ENCODE results near the gene IL19. TPM values are rescaled to one million over a fixed set of nuclear protein-coding genes. Genes with fewer than 3 reads are reported as not detected.

The IL19 gene
- total RNA-seq, 1 experiment from 2014 or later: not detected

DNA sequence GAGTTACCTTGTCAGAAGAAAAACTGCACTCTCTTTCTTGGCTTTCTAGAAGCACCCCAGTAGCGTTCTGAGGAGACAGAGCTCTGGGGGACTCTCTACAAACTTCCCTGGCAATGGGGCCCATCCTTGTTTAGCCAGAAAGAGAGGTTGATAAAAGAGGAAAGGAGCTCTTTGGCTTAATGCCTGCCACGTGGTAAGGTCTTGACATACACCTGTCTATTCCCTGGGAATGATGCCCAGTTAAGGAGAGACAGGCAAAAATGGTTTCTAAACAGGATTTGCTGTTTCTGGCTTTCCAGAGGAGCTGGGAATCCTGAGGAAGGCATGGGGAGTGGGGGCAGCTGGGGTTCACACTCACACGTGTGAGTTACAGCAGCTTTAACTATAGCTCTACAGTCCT, 64.6 kb downstream of the IL19 start:
- no peaks in the 10 kb centered on the region for H3K4me1 ChIP-seq (ENCODE audit: insufficient read depth, low read length)
- no peak overlapping the region for H2AFZ ChIP-seq (ENCODE audit: low read length)
- H3K23me2 ChIP-seq (ENCODE audit: insufficient read length, low read depth, low read length, poor library complexity, severe bottlenecking): no peaks in the 10 kb centered on the region
- no peak for DNase-seq
- H2BK20ac ChIP-seq (ENCODE audit: low read depth, low read length, poor library complexity, severe bottlenecking): no peak overlapping the region
- no peak overlapping the region for H2BK5ac ChIP-seq (ENCODE audit: insufficient read length, low read length)
- H3K27me3 ChIP-seq (ENCODE audit: insufficient read depth, low read length): no peaks in the 10 kb centered on the region
- peaks cover 4% of the 10 kb centered on the region for H3K27me3 Mint-ChIP-seq (ENCODE audit: low read depth)
- no peak overlapping the region; a peak in 1 of 7 replicates for H3K27ac Mint-ChIP-seq
- WGBS (ENCODE audit: extremely low coverage, insufficient read length, low lambda C conversion rate): no CpG with 5 or more reads among the region's 3 CpGs
- TF ChIP-seq, protein P1, sequence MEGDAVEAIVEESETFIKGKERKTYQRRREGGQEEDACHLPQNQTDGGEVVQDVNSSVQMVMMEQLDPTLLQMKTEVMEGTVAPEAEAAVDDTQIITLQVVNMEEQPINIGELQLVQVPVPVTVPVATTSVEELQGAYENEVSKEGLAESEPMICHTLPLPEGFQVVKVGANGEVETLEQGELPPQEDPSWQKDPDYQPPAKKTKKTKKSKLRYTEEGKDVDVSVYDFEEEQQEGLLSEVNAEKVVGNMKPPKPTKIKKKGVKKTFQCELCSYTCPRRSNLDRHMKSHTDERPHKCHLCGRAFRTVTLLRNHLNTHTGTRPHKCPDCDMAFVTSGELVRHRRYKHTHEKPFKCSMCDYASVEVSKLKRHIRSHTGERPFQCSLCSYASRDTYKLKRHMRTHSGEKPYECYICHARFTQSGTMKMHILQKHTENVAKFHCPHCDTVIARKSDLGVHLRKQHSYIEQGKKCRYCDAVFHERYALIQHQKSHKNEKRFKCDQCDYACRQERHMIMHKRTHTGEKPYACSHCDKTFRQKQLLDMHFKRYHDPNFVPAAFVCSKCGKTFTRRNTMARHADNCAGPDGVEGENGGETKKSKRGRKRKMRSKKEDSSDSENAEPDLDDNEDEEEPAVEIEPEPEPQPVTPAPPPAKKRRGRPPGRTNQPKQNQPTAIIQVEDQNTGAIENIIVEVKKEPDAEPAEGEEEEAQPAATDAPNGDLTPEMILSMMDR (conservative IDR thresholded peaks at IDR 0.05): no peak
- no peak overlapping the region for H3K27ac ChIP-seq (ENCODE audit: insufficient read length, low read depth, low read length)
- H3K18ac ChIP-seq (ENCODE audit: insufficient read length, low read depth, low read length): no peak overlapping the region
- H3K4me1 Mint-ChIP-seq: no peaks in the 10 kb centered on the region
- H3K56ac ChIP-seq (ENCODE audit: insufficient read length, low read depth, low read length): no peak overlapping the region
- H3K4me3 Mint-ChIP-seq: no peak overlapping the region
- no peaks in the 10 kb centered on the region for H3K79me1 ChIP-seq (ENCODE audit: insufficient read depth, low read depth, low read length, poor library complexity, severe bottlenecking)
- no peak overlapping the region for H3K9ac ChIP-seq (ENCODE audit: extremely low read depth, insufficient read length, low read length)
- no peak overlapping the region for H3K23ac ChIP-seq (ENCODE audit: insufficient read length, low read depth, low read length)
- H3T11ph ChIP-seq (ENCODE audit: low read length): no peak overlapping the region
- H4K5ac ChIP-seq (ENCODE audit: insufficient read length, low read depth, low read length): no peak overlapping the region
- no peaks in the 10 kb centered on the region for H3K36me3 Mint-ChIP-seq (ENCODE audit: insufficient read depth in 1 of 3, low read depth in 3 of 3)
- H2AK5ac ChIP-seq (ENCODE audit: insufficient read length, low read length): no peak overlapping the region
- H3K14ac ChIP-seq (ENCODE audit: insufficient read depth, low read length): no peak overlapping the region
- no peaks in the 10 kb centered on the region for H3K9me3 Mint-ChIP-seq
- no peak overlapping the region for H4K8ac ChIP-seq (replicated peaks; ENCODE audit: insufficient read length, low read depth, low read length)
- no peak overlapping the region for H2BK12ac ChIP-seq (ENCODE audit: insufficient read length, low read depth, low read length)
- no peaks in the 10 kb centered on the region for H3K79me2 ChIP-seq (ENCODE audit: insufficient read depth, low read length)
- no peak overlapping the region for H2BK120ac ChIP-seq (ENCODE audit: low read depth, low read length, poor library complexity, severe bottlenecking)
- H4K20me1 ChIP-seq (ENCODE audit: control insufficient read depth, insufficient read depth, insufficient read length): no peaks in the 10 kb centered on the region
- no peaks in the 10 kb centered on the region for H3K9me3 ChIP-seq (ENCODE audit: control insufficient read depth, low read depth, low read length)
- no peak overlapping the region for H4K91ac ChIP-seq (ENCODE audit: insufficient read length, low read depth, low read length)
- H2BK15ac ChIP-seq (ENCODE audit: low read depth, low read length): no peak overlapping the region
- H3K4me2 ChIP-seq (ENCODE audit: insufficient read depth, insufficient read length, low read length): no peak overlapping the region
- H3K4ac ChIP-seq (ENCODE audit: low read depth, low read length): no peak overlapping the region

Data from H9 (cell line).